ENCODE measurements around the gene WARS2.

Gene WARS2

GRCh38 chr1:118987468-118988185 is 152.8 kb downstream of the WARS2 start:
- in situ Hi-C loops (cut with HindIII; ENCODE audit: low sequenced_read_pairs): no loop called here

- in situ Hi-C loops (cut with HindIII; ENCODE audit: low sequenced_read_pairs): no loop called here
Observed at GRCh38 chr1:118986555-118987467, 153.6 kb downstream of the WARS2 start.

- in situ Hi-C loops (cut with HindIII; ENCODE audit: low sequenced_read_pairs): no loop called here
Observed at GRCh38 chr1:118985640-118986554, 154.6 kb downstream of the WARS2 start.

GRCh38 chr1:118984722-118985639 is 155.5 kb downstream of the WARS2 start:
- in situ Hi-C loops (cut with HindIII; ENCODE audit: low sequenced_read_pairs): no loop called here

GRCh38 chr1:118984086-118984721 is 156.2 kb downstream of the WARS2 start:
- in situ Hi-C loops (cut with HindIII; ENCODE audit: low sequenced_read_pairs): no loop called here

- in situ Hi-C loops (cut with HindIII; ENCODE audit: low sequenced_read_pairs): no loop called here
Observed at GRCh38 chr1:118983558-118984041, 156.9 kb downstream of the WARS2 start.

- in situ Hi-C loops (cut with HindIII; ENCODE audit: low sequenced_read_pairs): no loop called here
Observed at GRCh38 chr1:118982821-118983557, 157.5 kb downstream of the WARS2 start.

- in situ Hi-C loops (cut with HindIII; ENCODE audit: low sequenced_read_pairs): no loop called here
Observed at GRCh38 chr1:118982266-118982665, 158.2 kb downstream of the WARS2 start.

- in situ Hi-C loops (cut with HindIII; ENCODE audit: low sequenced_read_pairs): no loop called here
Observed at GRCh38 chr1:118981436-118981835, 159.0 kb downstream of the WARS2 start.
